Neuronal stem cell (in vitro differentiated cells): ENCODE results near the gene OLFM2.

ENCODE experiments used
- DNase-seq: peaks from one replicate; pipeline ENCODE4 v3.0.0-alpha.2; 2013; ENCODE audit warnings: low spot score
- H2AFZ ChIP-seq: one replicate; pipeline ENCODE4 v1.6.1; 2013; ENCODE audit warnings: mild to moderate bottlenecking, low read length, inconsistent platforms
- H2AK5ac ChIP-seq: 2 replicates; pipeline ENCODE4 v1.6.1; 2013; ENCODE audit warnings: low read depth, mild to moderate bottlenecking, inconsistent platforms, low read length, moderate library complexity, mixed read lengths
- H2BK120ac ChIP-seq: 2 replicates; pipeline ENCODE4 v1.6.1; 2013; ENCODE audit warnings: low read depth, mild to moderate bottlenecking, inconsistent platforms, low read length, moderate library complexity, mixed read lengths
- H2BK12ac ChIP-seq: one replicate; pipeline ENCODE4 v1.6.1; 2013; ENCODE audit warnings: low read length, inconsistent platforms
- H2BK15ac ChIP-seq: 2 replicates; pipeline ENCODE4 v1.6.1; 2013; ENCODE audit warnings: mild to moderate bottlenecking, low read length, inconsistent platforms, mixed read lengths
- H2BK5ac ChIP-seq: one replicate; pipeline ENCODE4 v1.6.1; 2013; ENCODE audit warnings: inconsistent platforms, mild to moderate bottlenecking, low read length, moderate library complexity
- H3K14ac ChIP-seq: one replicate; pipeline ENCODE4 v1.6.1; 2013; ENCODE audit warnings: low read length, inconsistent platforms
- H3K18ac ChIP-seq: 2 replicates; pipeline ENCODE4 v1.6.1; 2013; ENCODE audit warnings: low read length, inconsistent platforms
- H3K23ac ChIP-seq: 2 replicates; pipeline ENCODE4 v1.6.1; 2013; ENCODE audit warnings: low read depth, mild to moderate bottlenecking, mixed read lengths, low read length, inconsistent platforms; ENCODE audit not compliant: poor library complexity
- H3K27ac ChIP-seq: replicated peaks from 3 replicates; pipeline ENCODE4 v1.5.1; 2013; ENCODE audit warnings: low read length, inconsistent platforms
- H3K27me3 ChIP-seq, 3 experiments: 2 replicates each; pipeline ENCODE4 v1.6.1; 2013; ENCODE audit warnings: low read length in 3 of 3, mild to moderate bottlenecking in 2 of 3, inconsistent platforms in 1 of 3, low read depth in 1 of 3, mixed read lengths in 1 of 3, moderate library complexity in 1 of 3; ENCODE audit not compliant: control insufficient read depth in 3 of 3, insufficient read depth in 3 of 3
- H3K36me3 ChIP-seq, 2 donors: replicated peaks in 1 of 2; 2 replicates each; pipeline ENCODE4 v1.6.1; 2013; ENCODE audit warnings: low read length in 2 of 2; ENCODE audit not compliant: control insufficient read depth in 2 of 2, insufficient read depth in 2 of 2
- H3K4ac ChIP-seq: 2 replicates; pipeline ENCODE4 v1.6.1; 2013; ENCODE audit warnings: inconsistent platforms, mild to moderate bottlenecking, low read length, moderate library complexity
- H3K4me1 ChIP-seq, 2 donors: 1 replicate in 1 of 2; 2 replicates in 1 of 2; pipeline ENCODE4 v1.6.1; 2013; ENCODE audit warnings: low read length in 2 of 2, low read depth in 1 of 2; ENCODE audit not compliant: control insufficient read depth in 2 of 2, insufficient read depth in 1 of 2
- H3K4me2 ChIP-seq: one replicate; pipeline ENCODE4 v1.6.1; 2013; ENCODE audit warnings: mild to moderate bottlenecking, low read length, inconsistent platforms; ENCODE audit not compliant: insufficient read depth, poor library complexity, severe bottlenecking
- H3K4me3 ChIP-seq, 2 donors: 2 replicates each; pipeline ENCODE4 v1.5.1; 2013; ENCODE audit warnings: low read length in 2 of 2, mild to moderate bottlenecking in 2 of 2, inconsistent platforms in 1 of 2, moderate library complexity in 1 of 2
- H3K79me1 ChIP-seq: one replicate; pipeline ENCODE4 v1.6.1; 2013; ENCODE audit warnings: low read depth, mild to moderate bottlenecking, inconsistent platforms, low read length, moderate library complexity
- H3K9ac ChIP-seq: one replicate; pipeline ENCODE4 v1.6.1; 2013; ENCODE audit warnings: mild to moderate bottlenecking, low read depth, low read length, inconsistent platforms; ENCODE audit not compliant: poor library complexity
- H3K9me3 ChIP-seq, 2 donors: replicated peaks in 1 of 2; 2 replicates each; pipeline versions ENCODE3 to v1.6.1; 2013; ENCODE audit warnings: low read length in 2 of 2, mild to moderate bottlenecking in 2 of 2, inconsistent platforms in 1 of 2, low read depth in 1 of 2, mixed read lengths in 1 of 2, moderate library complexity in 1 of 2; ENCODE audit not compliant: control insufficient read depth in 2 of 2, insufficient read depth in 1 of 2
- H4K8ac ChIP-seq: one replicate; pipeline ENCODE4 v1.6.1; 2013; ENCODE audit warnings: low read depth, mild to moderate bottlenecking, inconsistent platforms, low read length, moderate library complexity
- H4K91ac ChIP-seq: one replicate; pipeline ENCODE4 v1.6.1; 2013; ENCODE audit warnings: low read length, low read depth, mild to moderate bottlenecking, inconsistent platforms; ENCODE audit not compliant: poor library complexity
- whole genome bisulfite sequencing, 2 donors: extraction: QIAGEN DNeasy Blood & Tissue Kit; methylation state at CpG; one replicate each; pipeline ENCODE4 v1.1.7; 2013; ENCODE audit warnings: missing lambda C conversion rate in 2 of 2, mixed read lengths in 1 of 2; ENCODE audit not compliant: insufficient read length in 2 of 2, insufficient replicate concordance in 1 of 2; ENCODE audit errors: extremely low coverage in 2 of 2; 5-methylcytosine and 5-hydroxymethylcytosine counted together

The OLFM2 gene

GRCh38 chr19:9871626-9872338 lies 64.5 kb downstream of the OLFM2 start:
- H2BK15ac ChIP-seq, result no peak overlapping the region
- H3K18ac ChIP-seq, result no peak overlapping the region
- peak overlapping the region in 1 of 2 donors; percentile 30 for H3K4me3 ChIP-seq
- no peaks in the 10 kb centered on the region for H3K27me3 ChIP-seq
- no peak overlapping the region for H3K9ac ChIP-seq
- WGBS, 2 donors, result no CpG with 5 or more reads among the region's 16 CpGs
- H2BK12ac ChIP-seq, result no peak overlapping the region
- DNase-seq, result no peak
- H3K79me1 ChIP-seq, result no peaks in the 10 kb centered on the region
- H3K14ac ChIP-seq, result no peak overlapping the region
- no peak overlapping the region for H4K8ac ChIP-seq
- no peaks in the 10 kb centered on the region for H3K36me3 ChIP-seq
- H3K27ac ChIP-seq, result no peak overlapping the region
- H2AFZ ChIP-seq, result no peak overlapping the region
- H2AK5ac ChIP-seq, result no peak overlapping the region
- peaks cover 5 to 7% of the 10 kb centered on the region in 2 donors for H3K4me1 ChIP-seq
- no peak overlapping the region for H2BK120ac ChIP-seq
- H4K91ac ChIP-seq, result no peak overlapping the region
- H3K9me3 ChIP-seq, result no peaks in the 10 kb centered on the region
- H3K4me2 ChIP-seq, result no peak overlapping the region
- no peak overlapping the region for H3K23ac ChIP-seq
- H3K4ac ChIP-seq, result no peak overlapping the region
- no peak overlapping the region for H2BK5ac ChIP-seq

DNA sequence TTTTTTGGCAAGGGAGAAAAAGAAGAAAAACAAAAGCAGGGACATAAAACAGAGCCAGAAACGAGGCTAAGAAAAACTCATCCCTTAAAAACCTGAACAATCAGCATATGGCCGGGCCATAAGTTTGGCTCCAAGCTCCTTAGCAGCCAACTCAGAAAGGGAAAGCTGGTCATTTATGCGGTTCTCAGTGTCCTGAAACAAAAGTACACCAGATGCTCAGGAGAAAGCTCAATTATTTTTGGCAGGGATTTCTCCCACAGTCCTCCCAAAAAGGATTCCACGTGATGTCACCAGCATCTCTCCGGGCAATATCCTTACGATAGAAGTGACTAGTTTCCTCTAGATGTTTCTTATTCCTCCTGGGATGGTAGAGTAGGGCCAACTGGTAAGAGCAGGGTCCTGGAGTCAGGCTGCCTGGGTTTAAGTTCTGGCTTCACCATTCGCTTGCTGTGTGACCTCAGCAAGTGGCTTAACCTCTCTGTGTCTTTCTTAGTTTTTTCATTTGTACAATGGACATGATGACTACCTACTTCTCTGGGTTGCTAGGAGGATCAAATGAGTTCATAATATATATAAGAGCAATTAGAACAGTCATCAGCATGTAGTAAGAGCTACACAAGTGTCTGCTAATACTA lies 67.2 kb downstream of the OLFM2 start:
- no peak overlapping the region for H2AK5ac ChIP-seq

DNA sequence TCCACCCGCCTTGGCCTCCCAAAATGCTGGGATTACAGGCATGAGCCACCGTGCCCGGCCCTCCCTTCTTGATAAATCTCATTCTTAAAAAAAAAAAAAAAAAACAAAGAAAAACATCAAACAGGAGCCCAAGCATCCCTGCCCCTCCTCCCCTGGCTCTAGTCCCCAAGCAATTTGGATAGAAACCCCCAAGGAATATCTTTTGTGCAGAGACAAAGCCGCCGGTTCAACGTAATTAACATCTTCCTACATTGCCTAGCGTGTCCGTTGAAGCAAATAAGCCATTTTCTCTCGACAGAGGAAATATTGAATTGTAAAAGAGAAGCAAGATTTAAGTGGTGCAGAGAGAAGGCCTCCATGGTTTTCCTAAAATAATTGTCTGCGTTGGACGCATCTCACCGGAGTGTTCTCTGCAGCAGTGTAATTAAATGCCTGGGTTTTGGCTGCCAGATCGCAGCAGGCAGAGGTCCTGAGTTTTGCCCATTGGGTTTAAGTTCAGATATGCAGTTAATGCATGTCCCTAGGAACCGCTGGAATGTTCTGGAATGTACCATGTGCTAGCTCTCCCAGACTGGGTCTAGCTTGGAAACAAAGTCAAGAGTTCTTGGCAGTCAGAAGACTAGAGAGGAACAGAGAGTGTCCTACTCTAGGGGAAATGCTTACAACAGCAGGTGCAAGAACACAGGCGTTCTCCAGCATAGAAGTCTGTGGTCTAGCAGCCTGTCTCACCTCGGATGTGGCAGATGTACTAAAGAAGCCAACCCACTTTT lies 70.4 kb downstream of the OLFM2 start:
- Histone ChIP-seq H3K14ac (no peak overlapping the region), H2BK12ac (no peak overlapping the region), H3K36me3 (no peaks in the 10 kb centered on the region), H3K4me2 (no peak overlapping the region), H3K18ac (no peak overlapping the region), H3K9ac (no peak overlapping the region), H3K9me3 (no peaks in the 10 kb centered on the region), H2BK120ac (no peak overlapping the region), H2AFZ (peak overlapping the region; percentile 45), H3K4me1 (no peaks in the 10 kb centered on the region), H3K4ac (no peak overlapping the region), H3K79me1 (no peaks in the 10 kb centered on the region), H4K8ac (no peak overlapping the region), H2BK5ac (no peak overlapping the region), H4K91ac (no peak overlapping the region), H3K27ac (no peak overlapping the region), H3K23ac (no peak overlapping the region), H2BK15ac (no peak overlapping the region), H3K4me3 (no peak overlapping the region), H2AK5ac (no peak overlapping the region), H3K27me3 (no peaks in the 10 kb centered on the region)
- DNase-seq, result no peak
- WGBS, 2 donors, result no CpG with 5 or more reads among the region's 16 CpGs

More for the DNA sequence above, 67.2 kb downstream of the OLFM2 start:
- Histone ChIP-seq H2AFZ (no peak overlapping the region), H3K4me1 (no peaks in the 10 kb centered on the region), H3K23ac (no peak overlapping the region), H3K4ac (no peak overlapping the region), H3K27me3 (no peaks in the 10 kb centered on the region), H3K14ac (no peak overlapping the region), H2BK120ac (no peak overlapping the region), H3K18ac (no peak overlapping the region), H3K4me3 (no peak overlapping the region), H3K9me3 (no peaks in the 10 kb centered on the region), H4K8ac (no peak overlapping the region), H2BK12ac (no peak overlapping the region), H2BK5ac (no peak overlapping the region), H3K79me1 (no peaks in the 10 kb centered on the region), H3K36me3 (no peaks in the 10 kb centered on the region), H3K27ac (no peak overlapping the region), H4K91ac (no peak overlapping the region), H3K4me2 (no peak overlapping the region), H2BK15ac (no peak overlapping the region), H3K9ac (no peak overlapping the region)
- no peak for DNase-seq
- WGBS, 2 donors, result no CpG with 5 or more reads among the region's 7 CpGs

- Histone ChIP-seq H3K4me2 (no peak overlapping the region), H3K9ac (no peak overlapping the region), H3K14ac (peak overlapping the region; percentile 56), H3K18ac (no peak overlapping the region), H3K9me3 (no peaks in the 10 kb centered on the region), H2BK12ac (no peak overlapping the region), H4K91ac (no peak overlapping the region), H3K23ac (no peak overlapping the region), H3K27me3 (no peaks in the 10 kb centered on the region), H3K4me1 (no peaks in the 10 kb centered on the region), H2BK120ac (no peak overlapping the region), H3K4me3 (no peak overlapping the region), H3K36me3 (no peaks in the 10 kb centered on the region), H4K8ac (no peak overlapping the region), H3K79me1 (no peaks in the 10 kb centered on the region), H2AK5ac (no peak overlapping the region), H3K4ac (no peak overlapping the region), H2AFZ (no peak overlapping the region), H3K27ac (no peak overlapping the region), H2BK15ac (no peak overlapping the region), H2BK5ac (no peak overlapping the region)
- no CpG with 5 or more reads among the region's 5 CpGs for WGBS, 2 donors
- no peak for DNase-seq
Measured at GRCh38 chr19:9863759-9864158, 72.6 kb downstream of the OLFM2 start.
